ENCODE data around the gene ALAS1.

ALAS1 gene

GRCh38 chr3:52247409-52248164 lies 49.6 kb downstream of the ALAS1 start:
- Histone ChIP-seq H3K9ac (ENCODE audit: low read length) (no peak overlapping the region), H3K4me1 (ENCODE audit: control insufficient read depth, insufficient read depth, low read length) (peaks cover 11% of the 10 kb centered on the region; the same call in 1 of the 2 replicates), H3K4me3 (ENCODE audit: low read depth, low read length) (no peak overlapping the region), H3K9me3 (ENCODE audit: control insufficient read depth, insufficient read depth, low read depth, low read length) (peaks cover 5% of the 10 kb centered on the region; the same call in 1 of the 2 replicates), H3K27me3 (ENCODE audit: control insufficient read depth, insufficient read depth, low read length) (peaks cover 32% of the 10 kb centered on the region), H3K27ac (ENCODE audit: low read depth, low read length) (no peak overlapping the region), H3K36me3 (ENCODE audit: control insufficient read depth, insufficient read depth, low read length) (peaks cover 28% of the 10 kb centered on the region)

- Histone ChIP-seq H3K36me3 (ENCODE audit: control insufficient read depth, insufficient read depth, low read length) (peaks cover 32% of the 10 kb centered on the region), H3K4me1 (ENCODE audit: control insufficient read depth, insufficient read depth, low read length) (peaks cover 11% of the 10 kb centered on the region; the same call in 1 of the 2 replicates), H3K9ac (ENCODE audit: low read length) (no peak overlapping the region)
Measured at GRCh38 chr3:52248165-52248541, 50.2 kb downstream of the ALAS1 start.

DNA sequence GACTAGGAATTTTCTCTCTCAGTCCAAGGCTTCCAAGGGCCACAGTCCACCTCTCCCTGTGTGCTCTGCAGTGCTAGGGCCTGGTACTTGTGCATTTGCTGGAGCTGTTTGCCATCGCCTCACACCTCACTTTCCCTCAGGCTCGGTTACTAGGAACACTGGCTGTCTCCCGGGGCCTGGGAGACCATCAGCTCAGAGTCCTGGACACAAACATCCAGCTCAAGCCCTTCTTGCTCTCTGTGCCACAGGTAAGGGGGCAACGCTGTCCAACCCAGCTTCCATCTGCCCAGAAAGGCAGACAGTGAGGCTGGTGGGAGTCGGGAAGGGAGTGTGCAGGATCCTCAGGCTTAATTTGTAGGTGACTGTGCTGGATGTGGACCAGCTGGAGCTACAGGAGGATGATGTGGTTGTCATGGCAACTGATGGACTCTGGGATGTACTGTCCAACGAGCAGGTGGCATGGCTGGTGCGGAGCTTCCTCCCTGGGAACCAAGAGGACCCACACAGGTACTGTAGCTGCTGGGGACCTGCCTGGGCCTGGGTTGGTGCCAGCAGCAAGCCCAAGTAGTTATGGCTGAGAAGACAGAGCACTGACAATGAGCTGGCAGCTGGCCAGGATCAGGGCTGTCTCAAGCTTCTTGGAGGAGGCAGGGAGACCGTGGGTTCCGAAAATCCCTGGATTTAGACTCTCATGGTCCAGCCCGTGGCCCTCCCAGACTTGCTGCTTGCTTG lies 51.0 kb downstream of the ALAS1 start:
- Histone ChIP-seq H3K27ac (ENCODE audit: low read depth, low read length) (no peak overlapping the region), H3K9me3 (ENCODE audit: control insufficient read depth, insufficient read depth, low read depth, low read length) (no peaks in the 10 kb centered on the region), H3K36me3 (ENCODE audit: control insufficient read depth, insufficient read depth, low read length) (peaks cover 40% of the 10 kb centered on the region), H3K4me3 (ENCODE audit: low read depth, low read length) (no peak overlapping the region), H3K27me3 (ENCODE audit: control insufficient read depth, insufficient read depth, low read length) (peaks cover 32% of the 10 kb centered on the region), H3K4me1 (ENCODE audit: control insufficient read depth, insufficient read depth, low read length) (peaks cover 11% of the 10 kb centered on the region; the same call in 1 of the 2 replicates), H3K9ac (ENCODE audit: low read length) (no peak overlapping the region)

More at GRCh38 chr3:52248165-52248541, 50.2 kb downstream of the ALAS1 start:
- H3K27me3 ChIP-seq (ENCODE audit: control insufficient read depth, insufficient read depth, low read length): peaks cover 32% of the 10 kb centered on the region
- H3K4me3 ChIP-seq (ENCODE audit: low read depth, low read length): no peak overlapping the region
- peaks cover 5% of the 10 kb centered on the region; the same call in 1 of the 2 replicates for H3K9me3 ChIP-seq (ENCODE audit: control insufficient read depth, insufficient read depth, low read depth, low read length)
- no peak overlapping the region for H3K27ac ChIP-seq (ENCODE audit: low read depth, low read length)

DNA sequence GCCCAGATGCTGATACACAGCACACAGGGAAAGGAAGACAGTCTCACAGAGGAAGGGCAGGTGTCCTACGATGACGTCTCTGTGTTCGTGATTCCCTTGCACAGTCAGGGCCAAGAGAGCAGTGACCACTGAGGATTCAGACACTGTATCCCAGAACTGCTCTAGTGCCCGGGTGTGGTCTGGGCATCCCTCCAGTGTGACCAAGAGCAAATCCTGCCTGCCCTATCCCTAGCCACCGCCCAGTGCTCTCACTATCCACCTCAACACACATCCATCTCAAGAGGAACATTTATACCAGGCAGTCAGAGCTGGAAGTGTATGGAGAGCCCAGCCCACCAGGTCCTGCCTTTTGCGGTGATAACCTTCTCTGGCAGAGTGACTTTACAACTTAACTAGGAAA lies 51.7 kb downstream of the ALAS1 start:
- H3K4me3 ChIP-seq (ENCODE audit: low read depth, low read length): no peak overlapping the region
- peaks cover 25% of the 10 kb centered on the region for H3K27me3 ChIP-seq (ENCODE audit: control insufficient read depth, insufficient read depth, low read length)
- H3K36me3 ChIP-seq (ENCODE audit: control insufficient read depth, insufficient read depth, low read length): peaks cover 47% of the 10 kb centered on the region
- no peak overlapping the region for H3K9ac ChIP-seq (ENCODE audit: low read length)
- no peaks in the 10 kb centered on the region for H3K9me3 ChIP-seq (ENCODE audit: control insufficient read depth, insufficient read depth, low read depth, low read length)
- H3K4me1 ChIP-seq (ENCODE audit: control insufficient read depth, insufficient read depth, low read length): peaks cover 11% of the 10 kb centered on the region; the same call in 1 of the 2 replicates
- no peak overlapping the region for H3K27ac ChIP-seq (ENCODE audit: low read depth, low read length)

GRCh38 chr3:52250122-52250521 lies 52.2 kb downstream of the ALAS1 start:
- Histone ChIP-seq H3K9ac (ENCODE audit: low read length) (no peak overlapping the region), H3K4me3 (ENCODE audit: low read depth, low read length) (no peak overlapping the region), H3K9me3 (ENCODE audit: control insufficient read depth, insufficient read depth, low read depth, low read length) (no peaks in the 10 kb centered on the region), H3K27me3 (ENCODE audit: control insufficient read depth, insufficient read depth, low read length) (peaks cover 21% of the 10 kb centered on the region), H3K27ac (ENCODE audit: low read depth, low read length) (no peak overlapping the region), H3K36me3 (ENCODE audit: control insufficient read depth, insufficient read depth, low read length) (peaks cover 50% of the 10 kb centered on the region), H3K4me1 (ENCODE audit: control insufficient read depth, insufficient read depth, low read length) (peaks cover 7% of the 10 kb centered on the region; the same call in 1 of the 2 replicates)

GRCh38 chr3:52253314-52254304 lies 55.6 kb downstream of the ALAS1 start:
- Histone ChIP-seq H3K4me3 (ENCODE audit: low read depth, low read length) (no peak overlapping the region), H3K27ac (ENCODE audit: low read depth, low read length) (no peak overlapping the region), H3K9ac (ENCODE audit: low read length) (no peak overlapping the region), H3K36me3 (ENCODE audit: control insufficient read depth, insufficient read depth, low read length) (peaks cover 85% of the 10 kb centered on the region), H3K27me3 (ENCODE audit: control insufficient read depth, insufficient read depth, low read length) (no peaks in the 10 kb centered on the region), H3K9me3 (ENCODE audit: control insufficient read depth, insufficient read depth, low read depth, low read length) (no peaks in the 10 kb centered on the region), H3K4me1 (ENCODE audit: control insufficient read depth, insufficient read depth, low read length) (no peaks in the 10 kb centered on the region)

DNA sequence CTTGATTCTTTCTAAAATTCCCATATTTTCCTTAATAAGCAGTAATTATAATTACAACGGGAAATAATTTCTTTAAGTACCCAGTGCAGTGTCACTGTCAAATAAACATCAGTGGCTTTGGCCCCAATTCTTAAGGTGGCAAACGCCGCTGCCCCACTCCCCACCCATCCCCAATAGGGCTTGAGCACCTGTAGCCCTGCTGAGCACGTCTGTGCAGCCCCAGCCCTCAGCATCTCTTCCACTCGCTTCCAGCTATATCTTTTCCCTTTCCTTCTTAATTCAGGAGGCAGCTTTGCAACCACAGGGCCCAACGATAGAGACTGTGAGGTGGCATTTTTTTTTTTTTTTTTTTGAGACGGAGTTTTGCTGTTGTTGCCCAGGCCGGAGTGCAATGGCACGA lies 56.6 kb downstream of the ALAS1 start:
- no peaks in the 10 kb centered on the region for H3K4me1 ChIP-seq (ENCODE audit: control insufficient read depth, insufficient read depth, low read length)
- no peak overlapping the region for H3K9ac ChIP-seq (ENCODE audit: low read length)
- H3K27ac ChIP-seq (ENCODE audit: low read depth, low read length): no peak overlapping the region
- no peaks in the 10 kb centered on the region for H3K27me3 ChIP-seq (ENCODE audit: control insufficient read depth, insufficient read depth, low read length)
- no peak overlapping the region for H3K4me3 ChIP-seq (ENCODE audit: low read depth, low read length)
- peaks cover 88% of the 10 kb centered on the region for H3K36me3 ChIP-seq (ENCODE audit: control insufficient read depth, insufficient read depth, low read length)
- no peaks in the 10 kb centered on the region for H3K9me3 ChIP-seq (ENCODE audit: control insufficient read depth, insufficient read depth, low read depth, low read length)

DNA sequence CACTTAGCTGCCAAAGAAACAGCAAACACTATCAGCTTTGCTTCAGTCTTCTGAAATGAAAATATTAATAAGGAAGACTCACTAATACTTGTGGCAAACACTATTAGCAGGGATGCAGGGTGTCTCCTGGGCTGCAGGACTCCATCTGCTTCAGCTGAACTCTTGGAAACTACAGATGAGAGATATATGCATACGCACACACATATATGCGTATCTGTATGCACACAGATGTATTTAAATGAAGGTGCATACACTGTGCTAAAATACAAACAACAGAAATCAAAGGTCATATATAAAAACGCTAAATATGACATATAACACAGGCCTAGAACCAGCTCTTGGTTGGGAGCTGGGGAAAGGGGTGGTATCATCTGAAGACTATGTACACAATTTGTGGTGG lies 58.2 kb downstream of the ALAS1 start:
- Histone ChIP-seq H3K27me3 (ENCODE audit: control insufficient read depth, insufficient read depth, low read length) (no peaks in the 10 kb centered on the region), H3K4me1 (ENCODE audit: control insufficient read depth, insufficient read depth, low read length) (no peaks in the 10 kb centered on the region), H3K9me3 (ENCODE audit: control insufficient read depth, insufficient read depth, low read depth, low read length) (no peaks in the 10 kb centered on the region)

GRCh38 chr3:52256622-52257021 lies 58.7 kb downstream of the ALAS1 start:
- Histone ChIP-seq H3K4me3 (ENCODE audit: low read depth, low read length) (no peak overlapping the region), H3K27me3 (ENCODE audit: control insufficient read depth, insufficient read depth, low read length) (no peaks in the 10 kb centered on the region), H3K4me1 (ENCODE audit: control insufficient read depth, insufficient read depth, low read length) (no peaks in the 10 kb centered on the region), H3K9me3 (ENCODE audit: control insufficient read depth, insufficient read depth, low read depth, low read length) (no peaks in the 10 kb centered on the region), H3K9ac (ENCODE audit: low read length) (no peak overlapping the region), H3K36me3 (ENCODE audit: control insufficient read depth, insufficient read depth, low read length) (peaks cover 95% of the 10 kb centered on the region), H3K27ac (ENCODE audit: low read depth, low read length) (no peak overlapping the region)

More for the DNA sequence above, 58.2 kb downstream of the ALAS1 start:
- H3K9ac ChIP-seq (ENCODE audit: low read length): no peak overlapping the region
- no peak overlapping the region for H3K4me3 ChIP-seq (ENCODE audit: low read depth, low read length)
- no peak overlapping the region for H3K27ac ChIP-seq (ENCODE audit: low read depth, low read length)
- H3K36me3 ChIP-seq (ENCODE audit: control insufficient read depth, insufficient read depth, low read length): peaks cover 94% of the 10 kb centered on the region

DNA sequence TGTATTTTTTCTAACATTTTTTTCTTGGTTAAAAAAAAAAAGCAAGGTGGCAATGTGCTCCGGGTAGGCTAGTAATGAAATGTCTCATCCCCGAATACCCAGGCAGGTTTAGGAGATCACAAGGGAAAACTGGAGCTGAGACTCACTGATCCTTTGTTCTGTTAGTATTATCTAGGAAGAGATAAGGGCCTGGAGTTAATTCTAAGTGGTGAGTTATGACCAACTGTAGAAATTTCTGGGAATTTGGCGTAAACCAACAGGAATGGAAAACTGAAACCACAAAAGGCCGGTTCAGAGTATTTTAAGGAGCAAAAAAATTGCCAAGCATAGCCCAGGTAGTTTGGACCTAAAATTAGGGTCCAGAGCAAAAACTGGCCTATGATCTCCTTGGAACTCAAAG lies 60.0 kb downstream of the ALAS1 start:
- Histone ChIP-seq H3K4me1 (ENCODE audit: control insufficient read depth, insufficient read depth, low read length) (no peaks in the 10 kb centered on the region), H3K4me3 (ENCODE audit: low read depth, low read length) (no peak overlapping the region), H3K36me3 (ENCODE audit: control insufficient read depth, insufficient read depth, low read length) (peaks cover 97% of the 10 kb centered on the region), H3K9me3 (ENCODE audit: control insufficient read depth, insufficient read depth, low read depth, low read length) (no peaks in the 10 kb centered on the region), H3K27me3 (ENCODE audit: control insufficient read depth, insufficient read depth, low read length) (no peaks in the 10 kb centered on the region), H3K27ac (ENCODE audit: low read depth, low read length) (no peak overlapping the region), H3K9ac (ENCODE audit: low read length) (no peak overlapping the region)

Measured in HUES6 (cell line).